ENCODE results near the gene BUB3. TPM values are rescaled to one million over a fixed set of nuclear protein-coding genes. Genes with fewer than 3 reads are reported as not detected.

BUB3 gene
- total RNA-seq, 1 donor = 134 TPM

DNA sequence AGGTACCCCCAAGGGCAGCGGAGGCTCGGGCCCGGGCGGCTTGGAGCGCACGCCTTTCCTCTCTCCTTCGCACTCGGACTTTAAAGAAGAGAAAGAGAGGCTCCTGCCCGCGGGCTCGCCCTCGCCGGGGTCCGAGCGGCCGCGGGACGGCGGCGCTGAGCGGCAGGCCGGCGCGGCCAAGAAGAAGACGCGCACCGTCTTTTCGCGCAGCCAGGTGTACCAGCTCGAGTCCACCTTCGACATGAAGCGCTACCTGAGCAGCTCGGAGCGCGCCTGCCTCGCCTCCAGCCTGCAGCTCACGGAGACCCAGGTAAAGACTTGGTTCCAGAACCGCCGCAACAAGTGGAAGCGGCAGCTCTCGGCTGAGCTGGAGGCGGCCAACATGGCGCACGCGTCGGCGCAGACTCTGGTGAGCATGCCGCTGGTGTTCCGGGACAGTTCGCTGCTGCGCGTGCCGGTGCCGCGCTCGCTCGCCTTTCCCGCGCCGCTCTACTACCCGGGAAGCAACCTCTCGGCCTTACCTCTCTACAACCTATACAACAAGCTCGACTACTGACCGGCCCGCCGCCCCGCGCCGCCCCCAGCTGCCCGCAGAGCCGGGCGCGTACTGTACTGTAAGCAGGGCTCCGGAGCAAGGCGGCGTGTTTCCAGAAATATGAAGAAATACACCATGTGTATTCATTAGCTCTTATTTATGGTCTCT lies 4.5 kb upstream of the BUB3 start:
- H3K4me3 ChIP-seq (ENCODE audit: low read depth, low read length) = peak overlapping the region; percentile 48
- TF ChIP-seq, protein P1, sequence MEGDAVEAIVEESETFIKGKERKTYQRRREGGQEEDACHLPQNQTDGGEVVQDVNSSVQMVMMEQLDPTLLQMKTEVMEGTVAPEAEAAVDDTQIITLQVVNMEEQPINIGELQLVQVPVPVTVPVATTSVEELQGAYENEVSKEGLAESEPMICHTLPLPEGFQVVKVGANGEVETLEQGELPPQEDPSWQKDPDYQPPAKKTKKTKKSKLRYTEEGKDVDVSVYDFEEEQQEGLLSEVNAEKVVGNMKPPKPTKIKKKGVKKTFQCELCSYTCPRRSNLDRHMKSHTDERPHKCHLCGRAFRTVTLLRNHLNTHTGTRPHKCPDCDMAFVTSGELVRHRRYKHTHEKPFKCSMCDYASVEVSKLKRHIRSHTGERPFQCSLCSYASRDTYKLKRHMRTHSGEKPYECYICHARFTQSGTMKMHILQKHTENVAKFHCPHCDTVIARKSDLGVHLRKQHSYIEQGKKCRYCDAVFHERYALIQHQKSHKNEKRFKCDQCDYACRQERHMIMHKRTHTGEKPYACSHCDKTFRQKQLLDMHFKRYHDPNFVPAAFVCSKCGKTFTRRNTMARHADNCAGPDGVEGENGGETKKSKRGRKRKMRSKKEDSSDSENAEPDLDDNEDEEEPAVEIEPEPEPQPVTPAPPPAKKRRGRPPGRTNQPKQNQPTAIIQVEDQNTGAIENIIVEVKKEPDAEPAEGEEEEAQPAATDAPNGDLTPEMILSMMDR (IDR thresholded peaks at IDR 0.05; ENCODE audit: insufficient read depth, low read depth, low read length) = no peak
- peak; percentile 37 for DNase-seq (ENCODE audit: low read depth)

GRCh38 chr10:123150271-123150985 lies 3.8 kb upstream of the BUB3 start:
- TF ChIP-seq, protein P1 (IDR thresholded peaks at IDR 0.05; ENCODE audit: insufficient read depth, low read depth, low read length) = no peak
- no peak for DNase-seq (ENCODE audit: low read depth)
- H3K4me3 ChIP-seq (ENCODE audit: low read depth, low read length) = no peak overlapping the region

DNA sequence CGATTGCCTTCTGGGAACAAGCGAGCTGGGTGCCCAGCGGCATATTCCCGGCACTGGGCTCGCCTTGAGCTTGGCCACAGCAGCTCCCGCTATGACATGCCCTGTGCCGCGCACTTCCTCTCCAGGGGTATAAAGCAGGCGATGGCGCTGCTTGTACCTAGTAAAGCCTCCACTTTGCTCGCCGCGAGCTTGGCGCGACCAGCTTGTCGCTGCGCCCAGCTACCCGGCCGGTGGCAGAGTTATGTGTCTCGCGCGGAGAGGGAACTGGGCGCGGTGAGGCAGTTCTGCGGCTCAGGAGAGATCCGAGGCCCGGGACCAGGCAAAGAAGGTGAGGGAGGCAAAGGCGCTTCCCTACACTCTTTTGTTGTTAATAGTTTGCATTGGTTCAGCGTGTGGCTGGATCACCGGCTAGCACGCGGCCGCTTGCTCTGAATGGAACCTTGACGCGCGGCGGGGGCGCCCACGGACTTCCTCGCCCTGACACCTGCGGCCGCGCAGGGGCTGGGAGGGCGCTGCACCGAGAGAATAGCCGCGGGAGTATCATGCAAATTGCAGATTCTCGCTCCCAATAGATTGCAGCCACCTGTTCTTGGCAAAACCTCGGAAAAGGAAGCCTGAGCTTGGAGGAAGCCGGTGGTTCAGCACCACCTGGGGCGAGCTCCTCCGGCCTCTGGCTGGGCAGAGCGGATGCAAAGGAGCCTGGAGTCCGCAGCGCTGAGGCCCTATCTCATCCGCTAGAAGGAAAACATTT lies 3.0 kb upstream of the BUB3 start:
- no peak for DNase-seq (ENCODE audit: low read depth)
- TF ChIP-seq, protein P1 (IDR thresholded peaks at IDR 0.05; ENCODE audit: insufficient read depth, low read depth, low read length) = no peak
- no peak overlapping the region for H3K4me3 ChIP-seq (ENCODE audit: low read depth, low read length)

DNA sequence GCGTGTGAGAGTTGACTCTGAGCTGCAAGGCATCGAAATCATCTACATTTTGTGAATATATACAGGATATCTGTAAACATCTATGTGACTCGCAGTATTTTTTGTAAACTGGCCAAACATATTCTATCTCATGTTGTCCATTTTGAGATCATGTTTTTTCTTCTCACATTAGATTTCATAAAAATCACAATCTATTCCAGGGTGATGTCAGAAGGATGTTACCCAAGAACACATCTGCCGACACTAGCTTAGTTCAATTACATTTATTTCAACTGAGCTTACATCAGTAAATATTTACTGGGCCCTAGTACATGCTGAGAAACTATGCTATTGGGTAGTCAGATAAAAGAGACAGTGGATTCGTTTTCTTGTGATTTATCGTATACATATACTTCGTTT lies 2.5 kb upstream of the BUB3 start:
- no peak overlapping the region for H3K4me3 ChIP-seq (ENCODE audit: low read depth, low read length)
- TF ChIP-seq, protein P1 (IDR thresholded peaks at IDR 0.05; ENCODE audit: insufficient read depth, low read depth, low read length) = no peak
- DNase-seq (ENCODE audit: low read depth) = no peak

DNA sequence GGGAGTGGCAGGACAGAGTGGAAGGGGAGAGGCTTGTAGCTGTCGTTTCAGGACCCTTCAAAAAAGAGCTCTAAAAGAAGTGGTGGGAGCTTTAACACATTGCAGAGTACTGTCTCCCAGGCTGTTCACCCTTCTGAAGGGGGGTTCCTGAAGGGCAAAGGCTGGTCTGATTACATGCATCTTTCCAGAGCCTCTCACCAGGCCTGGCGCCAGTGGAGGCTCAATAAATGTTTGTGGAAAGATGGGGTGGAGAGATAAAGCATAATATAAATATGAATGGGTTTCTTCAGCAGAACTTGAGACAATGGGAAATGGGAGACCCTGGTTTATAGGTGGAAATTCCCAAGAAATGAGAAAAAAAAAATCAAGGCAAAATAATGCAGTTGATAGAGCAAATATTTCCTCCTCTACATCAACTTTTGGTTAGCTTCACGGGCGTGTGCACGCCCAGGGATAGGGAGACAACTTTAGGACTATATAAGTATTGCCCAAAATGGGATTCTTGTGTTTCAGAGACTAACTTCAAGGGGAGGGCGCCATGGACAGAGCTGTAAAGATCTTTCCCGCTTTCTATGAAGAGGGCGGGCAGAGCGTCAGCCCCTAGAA lies 613 bp upstream of the BUB3 start:
- TF ChIP-seq, protein P1 (IDR thresholded peaks at IDR 0.05; ENCODE audit: insufficient read depth, low read depth, low read length) = no peak
- no peak for DNase-seq (ENCODE audit: low read depth)
- H3K4me3 ChIP-seq (ENCODE audit: low read depth, low read length) = no peak overlapping the region

- H3K4me3 ChIP-seq (ENCODE audit: low read depth, low read length) = peak overlapping the region; percentile 92
- TF ChIP-seq, protein P1 (IDR thresholded peaks at IDR 0.05; ENCODE audit: insufficient read depth, low read depth, low read length) = no peak
- DNase-seq (ENCODE audit: low read depth) = peak; percentile 58
These were observed 706 bp downstream of the BUB3 start for GRCh38 chr10:123154711-123155505.
